ENCODE results near the gene PNPLA4. TPM values are rescaled to one million over a fixed set of nuclear protein-coding genes. Genes with fewer than 3 reads are reported as not detected.
A peak's percentile ranks its signal among the peaks of the same experiment; 100 is the strongest.

PNPLA4 gene, protein sequence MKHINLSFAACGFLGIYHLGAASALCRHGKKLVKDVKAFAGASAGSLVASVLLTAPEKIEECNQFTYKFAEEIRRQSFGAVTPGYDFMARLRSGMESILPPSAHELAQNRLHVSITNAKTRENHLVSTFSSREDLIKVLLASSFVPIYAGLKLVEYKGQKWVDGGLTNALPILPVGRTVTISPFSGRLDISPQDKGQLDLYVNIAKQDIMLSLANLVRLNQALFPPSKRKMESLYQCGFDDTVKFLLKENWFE
- total RNA-seq, result 10 to 100 TPM; 31.0 to 35.0 TPM
- long read RNA-seq, transcript PNPLA4-201 (7 exons, 3,372 nt), result major isoform, 19 of 23 reads
- long read RNA-seq, partial matches to known transcripts, result 3 of 23 reads
- long read RNA-seq, other reads (novel, unspliced or antisense), result 1 of 23 reads

DNA sequence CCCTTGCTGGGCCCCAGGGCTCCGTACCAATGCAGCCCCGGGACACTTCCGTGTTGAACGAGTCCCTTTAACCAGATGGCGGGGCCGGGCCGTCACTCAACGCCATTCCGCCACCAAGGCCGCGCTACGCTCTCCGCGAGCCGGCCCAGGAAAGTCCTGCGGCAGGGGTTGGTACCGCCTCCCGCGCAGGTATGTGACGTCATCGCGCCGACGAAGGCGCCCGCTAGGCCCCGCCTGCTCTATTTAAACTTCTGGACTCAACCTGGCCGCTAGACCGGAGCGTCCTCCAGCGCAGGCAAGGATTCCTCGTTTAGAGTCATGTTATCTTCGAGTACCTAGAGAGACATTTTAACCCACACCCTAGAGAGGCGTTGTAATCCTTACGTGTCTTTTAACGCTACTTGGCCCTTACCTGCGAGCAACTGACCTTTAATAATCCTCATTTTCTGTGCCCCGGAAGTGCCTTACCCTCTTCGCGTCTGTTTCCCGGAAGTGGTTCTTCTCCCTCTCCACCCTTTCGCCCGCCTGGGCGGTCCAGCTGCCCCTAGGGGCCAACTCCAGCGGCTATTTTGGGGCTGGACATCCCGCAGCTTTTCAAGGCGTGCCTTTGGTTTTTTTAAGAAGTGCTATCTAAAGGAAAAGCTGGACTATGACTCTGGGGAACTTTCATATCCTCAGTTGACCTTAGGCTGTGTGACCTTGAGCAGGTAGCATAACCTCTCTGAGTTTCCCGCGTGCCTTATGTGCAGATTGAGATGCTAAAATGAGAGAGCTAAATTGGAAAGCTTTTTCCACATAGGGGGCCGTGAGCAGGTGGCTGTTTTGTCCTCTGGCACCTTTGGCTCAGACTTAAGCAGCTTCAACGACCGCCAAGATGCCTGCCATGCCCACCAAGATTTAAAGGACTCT, at the start of gene PNPLA4:
PNPLA4 (minus strand) TSS at position 155 of the 909 bp plus-strand sequence. CDS start 1,294 bp downstream, outside the sequence.
- intact Hi-C loops (cut with DNase I, micrococcal nuclease), result no loop called here
- ATAC-seq, result peak; percentile 97
- DNase-seq, result peak; percentile 91 to 94

DNA sequence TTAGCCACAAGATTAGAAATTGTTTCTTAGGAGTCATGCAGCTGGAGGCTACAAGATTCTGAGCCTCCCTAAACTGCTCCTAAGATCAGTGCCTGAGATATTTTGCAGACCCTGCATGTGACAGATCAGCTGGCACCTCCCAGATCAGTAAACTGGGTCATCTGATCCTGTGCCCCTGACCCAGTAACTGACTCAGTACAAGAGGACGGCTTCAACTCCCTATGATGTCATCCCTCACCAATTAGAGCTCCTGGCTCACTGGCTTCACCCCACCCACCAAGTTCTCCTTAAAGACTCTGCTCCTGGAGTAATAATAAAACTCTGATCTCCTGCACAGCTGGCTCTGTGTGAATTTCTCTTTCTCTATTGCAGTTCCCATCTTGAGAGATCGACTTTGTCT, 45.4 kb upstream of the PNPLA4 start:
- no peak for DNase-seq
- intact Hi-C loops (cut with DNase I, micrococcal nuclease), result no loop called here
- ATAC-seq, result no peak

DNA sequence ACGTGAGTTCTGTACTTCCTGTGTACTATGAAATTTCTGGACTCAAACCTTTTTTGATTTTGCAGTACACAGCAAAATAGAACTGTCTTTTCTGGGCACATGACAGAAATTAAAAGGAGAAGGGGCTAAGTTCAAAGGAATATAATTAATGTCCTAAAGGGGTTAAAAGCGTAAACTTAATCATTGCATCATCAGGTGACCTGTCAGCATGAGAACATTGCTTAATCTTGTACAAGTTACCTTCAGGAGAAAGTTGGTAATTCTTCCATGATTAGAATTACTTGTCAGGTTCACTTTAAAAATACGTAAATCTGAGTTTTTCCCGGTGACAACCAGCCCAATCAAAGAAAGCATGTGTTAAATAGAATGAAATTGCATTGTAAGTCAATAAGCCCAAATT, 43.2 kb upstream of the PNPLA4 start:
- no peak for ATAC-seq
- intact Hi-C loops (cut with DNase I, micrococcal nuclease), result no loop called here
- DNase-seq, result no peak

DNA sequence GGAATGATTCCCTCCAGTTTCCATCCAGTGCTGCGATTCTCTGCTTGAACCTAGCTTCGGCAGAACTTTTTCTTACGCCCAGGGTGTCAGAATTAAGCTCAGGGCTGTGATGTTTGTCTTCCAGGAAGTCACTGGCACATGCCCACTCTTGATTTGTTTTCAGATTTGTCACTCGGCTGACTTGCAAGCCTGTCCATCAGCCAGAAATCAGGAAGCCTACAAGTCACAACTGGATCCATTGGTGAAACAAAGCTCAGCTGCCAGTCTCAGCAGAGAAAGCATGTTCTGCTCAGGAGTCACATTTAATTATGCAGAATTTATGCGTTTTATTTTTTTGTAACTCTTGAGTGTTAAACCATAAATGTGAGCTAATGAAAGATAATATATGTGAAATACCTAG, 38.2 kb upstream of the PNPLA4 start:
- intact Hi-C loops (cut with DNase I, micrococcal nuclease), result no loop called here
- DNase-seq, result no peak
- no peak for ATAC-seq

DNA sequence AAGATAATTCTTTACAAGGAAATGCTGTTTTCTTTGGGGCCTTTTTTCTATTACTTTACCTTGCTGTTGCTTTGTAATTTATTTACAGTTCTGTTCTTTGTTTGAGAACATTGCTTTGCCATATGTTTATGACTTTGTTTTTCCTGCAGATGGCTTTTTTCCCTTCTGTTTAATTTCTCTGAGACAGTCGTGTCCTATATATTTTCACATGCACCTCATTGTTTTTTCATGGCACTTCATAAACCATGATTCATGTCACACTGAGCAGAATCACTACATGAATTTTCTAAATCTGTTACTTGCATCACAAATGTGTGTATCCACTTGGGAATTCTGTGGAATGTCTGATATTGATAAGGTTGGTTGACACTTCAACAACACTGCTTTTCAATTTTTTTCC, 33.0 kb upstream of the PNPLA4 start:
- DNase-seq (no peak), ATAC-seq (no peak)
- intact Hi-C loops (cut with DNase I, micrococcal nuclease), result no loop called here

DNA sequence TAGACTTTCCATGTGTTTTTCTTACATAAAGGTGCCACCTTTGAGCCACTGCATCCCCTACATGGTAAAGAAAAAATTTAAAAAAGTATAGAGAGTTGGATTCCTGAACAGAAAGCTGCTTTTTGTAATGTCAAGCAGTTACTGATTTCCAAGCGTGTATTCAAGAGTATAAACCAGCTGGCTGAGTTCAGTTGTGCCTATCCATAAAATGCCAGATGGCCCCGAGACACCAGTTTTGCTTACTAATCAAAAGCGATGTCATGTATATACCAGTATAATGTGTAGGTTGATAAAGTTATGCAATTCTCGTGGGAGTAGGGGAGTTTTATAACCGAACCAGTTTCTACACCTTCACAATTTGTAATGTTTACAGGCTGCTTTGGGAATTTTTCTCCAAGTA, 26.2 kb upstream of the PNPLA4 start:
- ATAC-seq (no peak), DNase-seq (no peak)
- intact Hi-C loops (cut with DNase I, micrococcal nuclease), result no loop called here

DNA sequence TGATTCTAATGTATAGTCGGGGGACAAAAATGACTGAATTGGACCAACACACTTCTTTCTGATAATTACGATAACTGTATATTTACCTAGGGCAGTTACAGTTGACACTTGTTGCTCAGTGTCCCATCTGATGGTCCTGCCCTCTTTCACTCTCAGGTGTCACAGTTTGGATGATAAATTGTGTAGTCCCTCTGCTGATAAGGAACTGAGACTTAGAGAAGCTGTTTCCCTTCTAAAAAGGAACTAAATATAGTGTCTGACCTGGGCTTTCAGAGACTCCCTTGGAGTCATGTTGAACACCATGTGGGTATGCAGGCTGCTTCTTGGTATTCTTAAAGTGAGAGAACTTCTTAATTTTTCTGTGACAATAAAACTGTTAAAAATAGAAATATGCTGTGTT, 23.7 kb upstream of the PNPLA4 start:
- no peak for DNase-seq
- ATAC-seq, result no peak
- intact Hi-C loops (cut with DNase I, micrococcal nuclease), result no loop called here

DNA sequence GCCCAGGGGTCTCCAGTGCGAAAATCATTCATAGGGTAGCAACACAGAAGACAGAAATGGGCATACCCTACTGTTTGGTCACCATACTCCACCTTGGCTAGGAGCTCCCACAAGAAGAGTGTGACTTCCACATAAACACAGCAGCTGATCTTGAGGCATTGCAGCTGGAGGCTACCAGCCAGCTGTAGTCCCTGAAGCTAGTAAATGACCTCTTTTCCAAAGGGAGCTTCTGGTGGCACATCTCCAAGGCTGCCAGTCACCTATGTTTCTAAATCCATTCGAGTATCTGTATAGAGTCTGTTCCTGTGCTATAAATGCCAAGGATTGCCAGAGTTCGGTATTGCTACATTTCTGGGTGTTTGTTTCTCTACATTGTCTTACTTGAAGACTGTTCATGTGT, 21.3 kb upstream of the PNPLA4 start:
- no peak for DNase-seq
- intact Hi-C loops (cut with DNase I, micrococcal nuclease), result no loop called here
- no peak for ATAC-seq

DNA sequence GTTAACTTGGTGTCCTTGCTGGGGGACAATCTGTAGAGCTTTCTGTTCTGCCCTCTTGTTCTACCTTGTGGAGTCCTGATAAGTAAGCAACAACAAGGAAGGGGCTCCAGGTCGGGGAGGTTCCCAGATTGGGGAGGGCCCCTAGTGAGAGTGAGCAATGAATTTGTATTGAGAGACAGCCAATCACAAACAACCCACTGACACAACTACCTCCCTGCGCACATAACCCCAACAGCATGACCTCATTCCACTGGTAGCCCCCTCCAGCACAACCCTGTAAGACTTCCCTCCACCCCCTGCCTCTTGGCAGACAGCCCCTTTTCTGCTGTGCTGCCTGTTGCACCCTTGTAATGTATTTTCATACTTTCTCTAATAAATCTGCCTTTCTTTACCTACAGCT, 19.7 kb upstream of the PNPLA4 start:
- intact Hi-C loops (cut with DNase I, micrococcal nuclease), result no loop called here
- ATAC-seq (no peak), DNase-seq (no peak)

DNA sequence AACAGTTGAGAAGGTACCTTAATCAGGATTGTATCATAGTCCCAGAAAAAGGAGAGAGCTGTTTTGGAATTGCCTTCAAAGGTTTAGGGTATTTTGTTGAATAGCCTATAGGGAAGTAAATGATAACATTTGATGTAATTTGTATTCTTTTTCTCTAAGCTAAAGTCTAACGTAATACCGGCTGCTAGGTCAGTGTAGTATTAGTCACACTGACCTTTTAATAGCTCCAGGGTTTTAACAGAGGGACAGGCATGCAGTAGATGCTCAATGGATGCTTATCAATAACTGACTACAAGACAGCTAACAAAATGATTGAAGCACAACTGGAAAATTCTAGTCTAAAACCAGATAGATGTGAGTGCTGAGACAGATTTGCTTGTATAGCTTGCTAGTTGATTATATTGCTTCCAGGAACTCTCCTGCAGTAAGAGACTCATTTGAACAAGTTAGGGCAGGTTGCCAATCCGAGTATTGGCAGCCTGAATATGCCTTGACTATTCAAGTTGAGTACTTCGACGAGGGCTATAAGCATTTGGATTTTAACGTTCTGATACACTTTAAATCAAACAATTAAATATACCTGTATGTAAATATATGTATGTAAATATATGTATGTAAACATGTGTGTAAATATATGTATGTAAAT, 16.5 kb upstream of the PNPLA4 start:
- ATAC-seq (peak; percentile 67), DNase-seq (peak; percentile 22 to 37)
- intact Hi-C loops (cut with DNase I, micrococcal nuclease), result no loop called here

DNA sequence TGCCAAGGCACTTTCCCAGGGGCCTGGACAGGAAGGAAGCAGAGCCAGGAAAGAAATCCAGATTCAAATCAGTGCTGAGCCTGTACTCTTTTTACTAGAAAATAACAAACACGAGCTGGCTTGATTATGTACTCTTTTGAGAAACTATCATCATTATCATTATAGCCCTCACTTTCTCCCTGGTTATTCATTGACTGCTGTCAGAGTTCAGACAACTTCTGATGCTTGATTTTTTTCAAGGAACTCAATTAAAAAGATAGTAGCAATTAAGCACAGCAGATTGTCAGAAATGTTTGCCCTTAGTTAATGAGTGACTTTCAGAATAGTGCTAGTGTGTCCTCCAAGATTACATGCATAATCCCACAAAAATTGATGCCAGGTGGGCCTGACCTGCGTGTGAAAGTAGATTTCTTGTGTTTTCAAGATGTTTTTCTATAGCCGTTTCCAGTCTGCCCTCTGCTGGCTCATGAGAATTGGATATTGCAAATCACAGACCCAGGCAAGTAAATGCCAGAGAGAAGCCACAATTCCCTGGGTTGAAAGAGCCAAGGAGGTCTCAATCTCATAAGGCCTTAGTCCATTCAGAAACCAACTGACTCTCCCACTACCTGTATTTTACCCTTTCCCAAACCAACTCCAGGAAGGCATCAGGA, 14.3 kb upstream of the PNPLA4 start:
- peak; percentile 86 for ATAC-seq
- DNase-seq, result peak in 1 of 2 donors; percentile 17
- intact Hi-C loops (cut with DNase I, micrococcal nuclease), result no loop called here

DNA sequence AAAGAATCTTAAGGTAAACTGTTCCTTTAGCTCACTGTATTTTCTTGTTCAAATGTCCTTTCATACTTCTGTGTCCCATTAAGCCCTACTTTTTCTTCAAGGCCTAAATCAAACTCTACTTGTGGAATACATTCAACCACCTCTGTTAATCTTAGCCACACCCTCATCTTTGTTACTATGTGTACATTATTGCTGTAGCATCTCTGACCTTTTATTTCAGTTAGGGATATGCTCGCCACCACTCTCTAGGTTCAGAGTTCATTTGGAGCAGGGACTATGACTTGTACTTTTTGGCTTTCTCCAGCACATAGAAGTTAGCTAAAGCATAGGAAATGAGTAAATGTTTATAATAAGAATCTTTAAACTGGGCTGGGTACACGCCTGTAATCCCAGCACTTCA, 6.8 kb upstream of the PNPLA4 start:
- ATAC-seq (peak; percentile 76), DNase-seq (no peak)
- intact Hi-C loops (cut with DNase I, micrococcal nuclease), result no loop called here

DNA sequence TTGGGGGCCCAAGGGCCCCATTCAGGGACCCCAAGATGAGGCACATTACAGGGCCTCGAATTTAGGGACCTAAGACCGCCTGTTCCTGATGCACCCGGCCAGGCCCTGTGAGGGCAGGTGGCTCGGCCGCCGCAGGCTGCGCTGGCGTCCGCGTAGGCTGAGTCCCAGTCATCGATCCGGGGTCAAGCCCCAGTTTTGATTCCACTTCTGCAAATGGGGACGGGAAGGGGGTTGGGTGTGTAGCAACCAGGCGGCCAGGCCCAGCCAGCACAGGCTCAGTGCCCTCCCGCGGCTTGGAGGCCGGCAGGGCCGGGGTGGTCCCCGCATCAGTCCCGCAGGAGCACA, 327 bp downstream of the PNPLA4 start:
- no peak for DNase-seq
- ATAC-seq, result no peak
- intact Hi-C loops (cut with DNase I, micrococcal nuclease), result no loop called here

DNA sequence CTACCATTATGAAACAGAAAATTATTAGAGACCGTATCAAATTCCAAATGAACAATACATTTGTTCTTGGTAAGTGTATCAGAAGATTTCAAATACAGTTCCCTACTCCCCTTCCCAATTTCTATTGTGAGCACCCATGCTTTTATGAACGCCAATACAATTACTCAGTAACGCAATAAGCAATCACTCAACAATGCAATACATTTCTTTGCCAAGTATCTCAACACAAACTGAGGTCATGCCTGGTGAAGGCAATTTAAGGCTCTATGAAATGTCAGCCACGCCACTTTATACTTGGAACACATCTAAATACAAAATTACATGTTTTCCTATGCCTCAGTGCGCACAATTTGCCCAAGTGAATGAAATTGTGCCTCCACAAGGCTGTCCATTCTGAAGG, 712 bp downstream of the PNPLA4 start:
- no peak for DNase-seq
- intact Hi-C loops (cut with DNase I, micrococcal nuclease), result no loop called here

DNA sequence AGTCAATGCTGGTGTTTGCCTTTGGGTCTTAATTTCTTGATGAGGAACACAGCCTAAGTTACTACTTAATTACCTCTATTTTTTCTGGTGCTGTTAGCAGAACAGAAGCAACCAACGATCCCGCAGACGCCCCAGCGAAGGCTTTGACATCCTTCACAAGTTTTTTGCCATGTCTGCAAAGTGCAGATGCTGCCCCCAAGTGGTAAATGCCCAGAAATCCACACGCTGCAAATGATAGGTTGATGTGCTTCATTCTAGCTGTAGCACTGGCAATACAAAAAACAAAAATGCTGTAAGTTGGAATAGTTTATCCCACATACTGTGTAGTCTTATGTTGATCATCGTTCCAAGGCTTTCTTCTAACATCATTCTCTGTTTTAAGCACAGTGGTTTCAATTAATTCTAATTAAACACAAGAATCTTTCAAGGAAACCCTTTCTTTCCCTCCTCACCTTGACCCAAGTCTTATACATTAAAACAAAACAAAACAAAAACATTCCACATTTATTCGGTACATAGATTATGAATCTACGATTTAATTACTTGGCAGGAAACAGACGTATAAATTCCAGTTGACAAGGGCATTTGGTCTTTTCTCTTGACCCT, 1.2 kb downstream of the PNPLA4 start:
- intact Hi-C loops (cut with DNase I, micrococcal nuclease), result no loop called here

More for the DNA sequence above, 712 bp downstream of the PNPLA4 start:
- no peak for ATAC-seq

DNA sequence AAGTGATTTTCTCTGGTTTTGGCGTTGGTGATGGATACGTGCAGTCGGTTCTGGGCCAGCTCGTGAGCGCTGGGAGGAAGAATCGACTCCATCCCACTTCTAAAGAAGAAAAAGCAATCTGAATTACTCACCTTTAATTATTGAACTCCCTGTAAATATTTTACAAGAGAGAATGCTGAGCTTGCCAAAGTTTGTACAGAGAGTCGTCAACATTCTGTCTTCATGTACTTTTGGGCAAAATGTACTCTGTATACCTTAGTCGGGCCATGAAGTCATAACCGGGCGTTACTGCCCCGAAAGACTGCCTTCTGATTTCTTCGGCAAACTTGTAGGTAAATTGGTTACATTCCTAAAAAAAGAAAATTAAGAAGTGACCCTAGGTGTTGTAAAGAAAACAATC, 5.5 kb downstream of the PNPLA4 start:
- intact Hi-C loops (cut with DNase I, micrococcal nuclease), result no loop called here
- ATAC-seq, result no peak
- DNase-seq, result no peak

More for the DNA sequence above, 1.2 kb downstream of the PNPLA4 start:
- ATAC-seq (peak; percentile 40), DNase-seq (peak; percentile 54 to 58)

DNA sequence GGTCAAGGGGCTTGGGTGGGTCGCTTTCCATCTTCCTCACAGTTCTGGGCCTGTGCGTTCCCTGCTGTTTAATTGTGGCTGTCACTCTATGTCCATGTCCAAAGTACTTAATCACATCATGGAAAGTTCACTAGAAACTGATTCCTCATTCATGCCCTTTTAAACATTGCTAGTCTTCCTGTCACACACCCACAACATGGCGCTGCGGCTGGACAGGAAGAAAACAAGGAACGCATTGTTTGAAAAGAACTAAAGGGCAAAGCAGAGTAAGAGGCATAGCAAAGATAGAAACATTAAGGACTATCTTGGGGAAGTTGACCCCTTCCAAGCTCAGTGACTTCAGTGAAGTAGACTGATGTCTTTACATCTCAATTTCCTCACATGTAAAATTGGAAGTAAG, 18.4 kb downstream of the PNPLA4 start:
- ATAC-seq (no peak), DNase-seq (no peak)
- intact Hi-C loops (cut with DNase I, micrococcal nuclease), result no loop called here

DNA sequence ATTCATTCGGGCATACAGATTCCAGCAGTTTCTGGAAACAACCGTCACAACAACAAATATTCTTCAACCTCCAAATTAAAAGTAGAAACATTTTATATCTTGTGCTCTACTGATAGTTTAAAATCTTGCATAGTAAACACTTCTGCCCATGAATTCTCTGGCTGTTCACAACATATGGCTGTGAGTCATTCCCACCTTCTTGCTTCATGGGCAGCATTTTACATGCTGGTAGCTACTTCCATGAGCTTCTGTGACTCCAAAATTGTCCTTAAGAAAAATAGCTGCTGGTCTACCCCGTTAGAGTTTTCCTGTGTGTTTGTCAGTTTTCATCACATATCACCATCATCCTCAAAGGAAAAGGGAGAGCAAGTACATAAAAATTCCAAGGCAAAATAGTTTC, 22.7 kb downstream of the PNPLA4 start:
- intact Hi-C loops (cut with DNase I, micrococcal nuclease), result no loop called here
- DNase-seq (no peak), ATAC-seq (no peak)

DNA sequence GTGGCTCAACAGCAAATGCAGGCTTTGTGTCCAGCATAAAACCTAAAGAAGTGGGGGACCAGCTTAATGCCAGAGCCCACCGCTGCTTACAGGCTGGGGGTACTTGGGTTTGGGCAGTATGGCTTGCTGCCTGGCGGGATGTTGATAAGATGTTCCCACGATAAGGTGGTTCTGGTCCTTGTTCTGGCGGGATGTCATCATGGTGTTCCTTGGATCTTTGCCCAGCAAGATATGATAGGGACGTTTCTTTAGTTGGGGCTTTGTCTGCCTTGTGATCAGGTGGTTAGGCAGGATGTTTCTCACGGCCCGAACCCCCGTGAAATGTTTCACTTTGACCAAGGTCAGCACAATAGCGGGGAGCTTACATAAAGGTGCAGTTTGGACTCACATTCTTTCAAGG, 35.3 kb downstream of the PNPLA4 start:
- DNase-seq (no peak), ATAC-seq (no peak)
- intact Hi-C loops (cut with DNase I, micrococcal nuclease), result no loop called here
